GM12892 (cell line): ENCODE data around the gene REXO1.

ENCODE experiments used
- POLR2A ChIP-seq: IDR thresholded peaks from 2 replicates; pipeline ENCODE4 v1.6.1; 2011; ENCODE audit warnings: low read depth, low read length, control low read depth
- POLR2AphosphoS5 ChIP-seq: IDR thresholded peaks from 2 replicates; pipeline ENCODE4 v1.6.1; 2011; ENCODE audit warnings: low read depth, low read length, control low read depth
- TAF1 ChIP-seq: IDR thresholded peaks from 2 replicates; pipeline ENCODE4 v1.6.1; 2011; ENCODE audit warnings: low read depth, mild to moderate bottlenecking, control low read depth, low read length, borderline replicate concordance

DNA sequence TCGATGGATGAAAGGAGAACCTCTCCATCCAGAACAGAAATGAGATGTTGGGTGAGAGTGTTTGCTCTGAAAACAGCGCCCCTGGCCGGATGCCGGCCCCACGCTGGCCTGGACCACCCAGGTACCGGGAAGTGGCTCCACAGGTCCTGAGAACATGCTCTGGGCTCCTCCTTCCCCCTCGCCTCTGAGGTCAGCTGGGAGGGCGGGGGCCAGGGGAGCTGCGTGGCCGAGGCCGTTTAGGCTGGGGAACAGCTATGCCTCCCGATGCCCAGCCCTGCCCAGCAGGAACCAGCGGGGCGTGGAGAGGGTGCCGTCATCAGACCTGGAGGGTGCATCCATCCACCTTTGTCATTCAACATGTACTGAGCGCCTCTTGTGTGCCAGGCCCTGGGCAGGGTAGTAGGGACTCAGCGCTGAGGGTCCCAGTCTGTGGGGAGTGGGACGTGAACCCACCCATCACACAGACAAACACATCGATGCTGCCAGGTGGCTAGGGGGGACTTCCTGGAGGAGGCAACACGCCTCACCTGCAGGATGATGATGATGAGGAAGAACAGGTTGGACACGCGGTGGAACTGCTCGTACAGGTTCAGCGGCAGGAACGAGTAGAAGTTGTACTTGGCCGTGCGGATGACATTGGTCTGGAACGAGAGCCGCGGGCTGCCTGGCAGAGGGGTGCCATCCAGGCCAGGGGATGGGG, 40.4 kb downstream of the REXO1 start:
- TF ChIP-seq POLR2AphosphoS5 (no peak), POLR2A (no peak), TAF1 (no peak)
